Activated T-cell treated with anti-CD3 and anti-CD28 coated beads for 48 hours (primary cell): ENCODE measurements around the gene SIRT6.
A peak's percentile ranks its signal among the peaks of the same experiment; 100 is the strongest.
"Not testable (repeated sequence)": the region's sequence is repeated elsewhere in the genome, so short reads cannot be mapped to it uniquely, and the experiment has no call there.

Experiments
- DNase-seq: peaks from one replicate; pipeline ENCODE4 v3.0.0-alpha.2; 2020; ENCODE audit warnings: low read depth

SIRT6 gene

GRCh38 chr19:4182084-4182810, at the start of gene SIRT6, which contains the start of gene ANKRD24:
Gene SIRT6 (minus strand): TSS chr19:4182563. CDS start chr19:4182539, 24 bp downstream.
Gene ANKRD24 (plus strand): TSS chr19:4182689. CDS start chr19:4186426, 3,737 bp downstream.
- DNase-seq = peak; percentile 96

- DNase-seq = not testable (repeated sequence)
Observed at GRCh38 chr19:4232139-4232538, 49.8 kb upstream of the SIRT6 start.

DNA sequence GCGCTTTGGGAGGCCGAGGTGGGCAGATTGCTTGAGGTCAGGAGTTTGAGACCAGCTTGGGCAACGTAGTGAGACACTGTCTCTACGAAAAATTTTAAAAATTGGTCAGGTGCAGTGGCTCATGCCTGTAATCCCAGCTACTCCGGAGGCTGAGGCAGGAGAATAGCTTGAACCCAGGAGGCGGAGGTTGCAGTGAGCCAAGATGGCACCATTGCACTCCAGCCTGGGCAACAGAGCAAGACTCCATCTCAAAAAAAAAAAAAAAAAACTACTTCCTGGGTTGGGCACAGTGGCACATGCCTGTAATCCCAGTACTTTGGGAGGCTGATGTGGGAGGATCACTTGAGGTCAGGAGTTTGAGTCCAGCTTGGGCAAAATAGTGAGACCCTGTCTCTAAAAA, 49.2 kb upstream of the SIRT6 start:
- DNase-seq = not testable (repeated sequence)

DNA sequence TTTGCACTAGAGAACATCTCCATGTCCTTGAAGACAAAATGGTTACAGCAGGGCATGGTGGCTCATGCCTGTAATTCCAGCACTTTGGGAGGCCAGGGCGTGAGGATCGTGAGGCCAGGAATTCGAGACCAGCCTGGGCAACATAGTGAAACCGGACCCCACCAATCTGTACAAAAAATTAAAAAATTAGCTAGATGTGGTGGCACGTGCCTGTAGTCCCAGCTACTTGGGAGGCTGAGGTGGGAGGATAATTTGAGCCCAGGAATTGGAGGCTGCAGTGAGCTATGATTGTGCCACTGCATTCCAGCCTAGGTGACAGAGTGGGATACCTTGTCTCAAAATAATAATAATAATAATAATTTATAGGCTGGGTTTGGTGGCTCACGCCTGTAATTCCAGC, 47.9 kb upstream of the SIRT6 start:
- DNase-seq = not testable (repeated sequence)

GRCh38 chr19:4229179-4229931, 47.0 kb upstream of the SIRT6 start, which contains the start of gene EBI3:
Gene EBI3 (plus strand): TSS chr19:4229523. CDS start chr19:4229551, 28 bp downstream.
- peak; percentile 54 for DNase-seq

- no peak for DNase-seq
Observed at GRCh38 chr19:4228765-4229178, 46.4 kb upstream of the SIRT6 start.

GRCh38 chr19:4227771-4228170, 45.4 kb upstream of the SIRT6 start:
- no peak for DNase-seq

- no peak for DNase-seq
Observed at GRCh38 chr19:4225885-4226284, 43.5 kb upstream of the SIRT6 start.

DNA sequence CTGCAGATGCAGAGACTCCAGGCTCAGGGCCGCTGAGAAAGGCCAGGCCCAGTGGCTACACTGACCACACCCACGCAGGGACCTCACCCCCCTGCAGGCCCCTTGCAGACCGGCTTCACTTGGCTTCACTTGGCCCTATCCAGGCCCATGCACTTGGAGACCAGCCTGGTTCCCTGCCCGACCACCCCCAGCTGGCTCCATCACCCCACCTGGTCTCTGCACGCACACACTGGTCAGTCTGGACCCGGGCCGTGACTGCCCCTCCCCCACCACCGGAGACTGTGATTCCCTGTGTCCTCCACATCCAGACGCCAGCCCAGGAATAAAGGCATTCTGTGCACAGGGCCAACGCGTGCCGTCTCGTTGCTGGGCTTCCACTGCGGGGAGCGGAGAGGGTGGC, 42.1 kb upstream of the SIRT6 start:
- DNase-seq = no peak

DNA sequence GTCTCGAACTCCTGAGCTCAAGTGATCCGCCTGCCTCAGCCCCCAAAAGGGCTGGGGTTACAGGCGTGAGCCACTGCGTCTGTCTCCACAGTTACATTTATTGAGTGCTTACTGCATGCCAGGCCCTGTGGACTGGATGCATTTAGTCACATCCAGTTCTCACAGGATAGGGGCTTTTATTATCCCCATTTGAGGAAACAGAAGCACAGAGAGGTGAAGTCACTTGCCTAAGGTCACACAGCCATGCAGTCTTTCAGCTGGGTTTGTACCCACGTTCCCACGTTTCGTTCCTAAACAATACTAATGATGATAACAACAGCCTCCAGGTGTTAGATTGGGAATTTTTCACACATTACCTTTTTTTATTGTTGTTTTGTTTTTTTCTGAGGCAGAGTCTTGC, 37.8 kb upstream of the SIRT6 start:
- DNase-seq = no peak

DNA sequence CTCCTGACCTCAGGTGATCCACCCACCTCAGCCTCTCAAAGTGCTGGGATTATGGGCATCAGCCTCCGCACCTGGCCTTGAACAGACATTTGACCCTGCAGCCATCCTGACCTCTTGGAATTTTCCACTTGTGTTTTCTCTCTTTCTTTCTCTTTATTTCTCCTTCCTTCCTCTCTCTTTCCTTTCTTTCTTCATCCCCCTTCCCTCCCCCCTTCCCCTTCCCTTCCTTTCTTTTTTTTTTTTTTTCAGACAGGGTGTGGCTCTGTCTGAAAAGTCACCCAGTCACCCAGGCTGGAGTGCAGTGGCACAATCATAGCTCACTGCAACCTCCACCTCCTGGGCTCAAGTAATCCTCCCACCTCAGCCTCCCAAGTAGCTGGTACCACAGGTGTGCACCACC, 36.2 kb upstream of the SIRT6 start:
- DNase-seq = not testable (repeated sequence)

- no peak for DNase-seq
Observed at GRCh38 chr19:4217429-4218264, 35.3 kb upstream of the SIRT6 start.

GRCh38 chr19:4216846-4217245, 34.5 kb upstream of the SIRT6 start:
- DNase-seq = no peak

- DNase-seq = no peak
Observed at GRCh38 chr19:4215807-4216206, 33.4 kb upstream of the SIRT6 start.

GRCh38 chr19:4213116-4213515, 30.8 kb upstream of the SIRT6 start:
- no peak for DNase-seq

DNA sequence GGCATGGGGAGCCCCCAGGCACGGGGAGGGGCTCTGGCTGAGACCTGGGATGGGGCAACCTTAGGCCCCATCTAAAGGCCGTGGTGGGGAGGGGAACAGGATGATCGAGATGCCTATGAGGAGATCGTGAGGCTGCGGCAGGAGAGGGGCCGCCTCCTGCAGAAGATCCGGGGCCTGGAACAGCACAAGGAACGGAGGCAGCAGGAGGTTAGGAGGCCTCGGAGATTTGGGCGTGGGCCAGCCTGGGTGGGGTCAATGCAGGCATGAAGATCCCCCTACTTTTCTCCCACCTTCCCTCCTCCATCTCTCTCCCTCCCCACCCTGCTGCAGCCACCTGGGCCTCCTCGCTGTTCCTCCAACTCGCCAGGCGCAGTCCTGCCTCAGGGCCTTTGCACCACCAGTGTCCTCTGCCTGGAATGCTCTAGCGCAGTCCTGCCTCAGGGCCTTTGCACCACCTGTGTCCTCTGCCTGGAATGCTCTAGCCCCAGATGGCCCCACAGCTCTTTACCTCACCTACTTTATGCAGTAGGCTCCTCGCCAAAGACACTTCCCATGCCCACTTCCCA, 27.9 kb upstream of the SIRT6 start:
- DNase-seq = no peak

- no peak for DNase-seq
Observed at GRCh38 chr19:4208385-4209094, 26.2 kb upstream of the SIRT6 start.

DNA sequence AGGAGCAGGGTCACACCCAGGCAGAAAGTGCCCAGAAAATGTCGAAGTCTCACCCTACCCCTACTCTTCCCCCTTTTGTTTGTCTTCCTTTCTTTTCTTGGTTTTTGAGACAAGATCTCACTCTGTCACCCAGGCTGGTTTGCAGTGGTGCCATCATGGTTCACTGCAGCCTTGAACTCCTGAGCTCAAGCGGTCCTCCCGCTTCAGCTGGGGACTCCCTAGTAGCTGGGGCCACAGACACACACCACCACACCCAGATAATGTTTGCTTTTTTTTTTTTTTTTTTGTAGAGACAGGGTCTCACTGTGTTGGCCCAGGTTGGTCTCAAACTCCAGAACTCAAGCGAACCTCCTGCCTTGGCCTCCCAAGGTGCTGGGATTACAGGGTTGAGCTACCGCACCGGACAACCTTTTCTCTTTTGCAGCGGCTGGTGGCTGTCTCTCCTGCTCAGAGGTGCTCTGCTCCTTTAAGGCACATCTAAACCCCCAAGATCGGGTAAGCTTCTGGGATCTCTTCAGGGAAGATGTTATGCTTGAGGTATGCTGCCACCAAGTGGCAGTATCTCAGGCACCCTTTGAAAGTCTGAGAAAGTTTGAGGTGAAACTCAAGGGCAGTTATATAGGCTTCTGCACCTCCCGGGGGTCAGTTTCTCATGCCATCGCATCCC, 24.6 kb upstream of the SIRT6 start:
- DNase-seq = no peak

- DNase-seq = no peak
Observed at GRCh38 chr19:4201798-4202197, 19.4 kb upstream of the SIRT6 start.

- DNase-seq = no peak
Observed at GRCh38 chr19:4200940-4201542, 18.7 kb upstream of the SIRT6 start.
